Measurements from ENCODE around the gene MRPS33.

MRPS33 gene

DNA sequence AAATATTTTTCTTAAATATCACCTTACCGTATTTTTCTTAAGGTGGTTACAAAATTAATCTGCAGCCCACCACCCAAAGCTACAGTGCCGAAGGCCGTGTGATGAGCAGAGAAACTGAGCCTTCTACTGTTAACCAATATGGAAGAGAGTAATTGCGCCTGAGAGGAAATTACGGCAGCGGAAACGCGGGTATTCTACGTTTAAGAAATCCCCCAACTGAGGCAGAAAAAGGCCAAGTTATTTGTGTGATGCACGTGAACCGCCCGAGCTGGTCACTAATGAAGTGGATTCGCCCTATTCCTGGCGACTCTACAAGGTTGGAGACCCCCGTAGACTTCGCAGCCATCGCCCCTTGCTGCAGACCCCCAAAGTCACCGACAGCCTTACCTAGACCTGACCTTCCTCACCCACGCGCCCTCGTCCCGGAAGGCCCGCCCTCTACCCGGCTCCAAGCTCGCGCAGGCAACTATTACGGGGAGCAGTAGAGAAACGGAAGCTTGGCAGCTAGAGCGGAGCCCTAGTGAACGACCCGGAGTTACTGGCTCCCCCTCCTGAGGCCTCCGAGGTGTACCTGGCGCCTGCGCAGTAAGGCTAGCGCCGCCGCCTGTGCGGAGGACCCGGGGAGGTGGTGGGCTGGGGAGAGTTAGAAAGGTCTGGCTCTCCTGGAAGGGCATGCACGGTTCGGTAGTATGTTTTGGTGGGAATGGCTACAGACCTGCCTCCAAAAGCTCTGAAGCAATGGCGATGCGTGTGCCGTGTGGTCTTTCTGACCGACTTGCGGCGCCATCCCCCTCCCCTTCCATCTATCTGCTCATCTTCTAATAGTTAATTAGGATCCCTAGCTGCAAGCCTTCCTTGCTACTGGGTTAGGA lies at the start of gene MRPS33:
MRPS33 (minus strand) TSS at position 429 of the 872 bp plus-strand sequence. CDS start 4,319 bp downstream, outside the sequence.
- Histone ChIP-seq H3K36me3 (ENCODE audit: insufficient read depth, low read length) (peaks cover 9% of the 10 kb centered on the region), H3K4me3 (peak within 1 kb of the TSS; percentile 92)
- TF ChIP-seq POLR2AphosphoS5 (IDR thresholded peaks at IDR 0.05; ENCODE audit: borderline replicate concordance, low read depth, low read length) (peak; percentile 97), EZH2 (IDR thresholded peaks at IDR 0.05) (no peak), FOXP2 (optimal IDR thresholded peaks at IDR 0.05; ENCODE audit: control extremely low read depth, extremely low read length, insufficient read depth) (peak; percentile 52)

DNA sequence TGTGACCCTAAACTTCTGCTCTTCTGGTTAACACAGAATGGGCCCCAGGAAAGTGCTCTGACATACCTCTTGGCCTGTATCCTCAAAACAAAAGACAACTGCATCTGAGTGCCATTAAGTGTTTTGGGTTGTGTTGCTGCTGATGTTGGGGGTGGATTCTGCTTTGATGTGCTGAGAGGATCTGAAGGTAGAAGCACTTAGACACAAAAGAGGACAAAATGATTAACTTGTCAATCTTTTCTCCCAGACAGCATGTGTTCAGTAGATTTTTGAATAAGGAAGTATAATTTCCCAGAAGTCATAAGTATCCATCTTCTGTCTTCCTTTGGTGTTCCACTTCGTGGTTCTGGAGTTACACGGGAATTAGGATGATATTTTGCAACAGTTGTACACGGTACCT lies 43.0 kb upstream of the MRPS33 start:
- H3K36me3 ChIP-seq (ENCODE audit: insufficient read depth, low read length) = no peaks in the 10 kb centered on the region
- DNase-seq (ENCODE audit: low read depth, low spot score) = no peak
- no peaks in the 10 kb centered on the region for H3K9me3 ChIP-seq (ENCODE audit: low read depth, low read length)
- TF ChIP-seq FOXP2 (optimal IDR thresholded peaks at IDR 0.05; ENCODE audit: control extremely low read depth, extremely low read length, insufficient read depth) (no peak), EZH2 (IDR thresholded peaks at IDR 0.05) (no peak)
- H3K9ac ChIP-seq (ENCODE audit: insufficient read length) = no peak overlapping the region
- no peak overlapping the region for H3K4me3 ChIP-seq
- H3K27ac ChIP-seq = no peak overlapping the region

More for the DNA sequence above, at the start of gene MRPS33:
- Histone ChIP-seq H3K9me3 (ENCODE audit: low read depth, low read length) (no peaks in the 10 kb centered on the region), H3K9ac (ENCODE audit: insufficient read length) (peak within 1 kb of the TSS; percentile 75), H3K27ac (peak within 1 kb of the TSS; percentile 85)
- peak; percentile 91 for DNase-seq (ENCODE audit: low read depth, low spot score)

- no peak overlapping the region for H3K4me3 ChIP-seq
- no peaks in the 10 kb centered on the region for H3K9me3 ChIP-seq (ENCODE audit: low read depth, low read length)
- H3K27ac ChIP-seq = no peak overlapping the region
- no peak overlapping the region for H3K9ac ChIP-seq (ENCODE audit: insufficient read length)
- DNase-seq (ENCODE audit: low read depth, low spot score) = no peak
- H3K36me3 ChIP-seq (ENCODE audit: insufficient read depth, low read length) = no peaks in the 10 kb centered on the region
- TF ChIP-seq POLR2AphosphoS5 (IDR thresholded peaks at IDR 0.05; ENCODE audit: borderline replicate concordance, low read depth, low read length) = no peak
- TF ChIP-seq FOXP2 (optimal IDR thresholded peaks at IDR 0.05; ENCODE audit: control extremely low read depth, extremely low read length, insufficient read depth) = no peak
- no peak for TF ChIP-seq EZH2 (IDR thresholded peaks at IDR 0.05)
Observed at GRCh38 chr7:141055146-141055545, 40.4 kb upstream of the MRPS33 start.

DNA sequence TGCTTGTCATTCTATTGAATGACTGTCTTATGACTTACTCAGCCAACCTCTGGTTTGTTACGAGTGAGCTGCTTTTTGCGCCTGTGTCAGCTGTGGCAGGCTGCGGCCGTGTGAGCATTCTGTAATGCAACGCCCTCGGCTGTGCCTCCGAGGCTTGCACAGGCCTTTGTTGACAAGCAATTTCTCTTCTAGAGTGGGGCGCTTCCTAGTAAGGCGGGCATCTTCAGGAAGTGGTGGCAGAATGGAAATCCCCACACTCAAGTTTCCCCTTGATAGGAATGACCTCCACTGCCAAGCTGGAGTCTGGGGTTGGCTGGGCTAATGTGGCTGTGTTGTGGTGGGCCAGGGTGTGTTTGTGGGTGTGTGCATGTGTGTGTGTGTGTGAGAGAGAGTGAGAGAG lies 38.9 kb upstream of the MRPS33 start:
- Histone ChIP-seq H3K4me3 (peak overlapping the region; percentile 52), H3K9ac (ENCODE audit: insufficient read length) (peak overlapping the region; percentile 3), H3K9me3 (ENCODE audit: low read depth, low read length) (no peaks in the 10 kb centered on the region), H3K36me3 (ENCODE audit: insufficient read depth, low read length) (no peaks in the 10 kb centered on the region), H3K27ac (peak overlapping the region; percentile 55; the same call in 1 of the 2 replicates)
- TF ChIP-seq POLR2AphosphoS5 (IDR thresholded peaks at IDR 0.05; ENCODE audit: borderline replicate concordance, low read depth, low read length) = peak; percentile 45; the same call in 1 of the 2 replicates
- TF ChIP-seq EZH2 (IDR thresholded peaks at IDR 0.05) = no peak
- peak; percentile 9 for TF ChIP-seq FOXP2 (optimal IDR thresholded peaks at IDR 0.05; ENCODE audit: control extremely low read depth, extremely low read length, insufficient read depth)
- DNase-seq (ENCODE audit: low read depth, low spot score) = no peak

DNA sequence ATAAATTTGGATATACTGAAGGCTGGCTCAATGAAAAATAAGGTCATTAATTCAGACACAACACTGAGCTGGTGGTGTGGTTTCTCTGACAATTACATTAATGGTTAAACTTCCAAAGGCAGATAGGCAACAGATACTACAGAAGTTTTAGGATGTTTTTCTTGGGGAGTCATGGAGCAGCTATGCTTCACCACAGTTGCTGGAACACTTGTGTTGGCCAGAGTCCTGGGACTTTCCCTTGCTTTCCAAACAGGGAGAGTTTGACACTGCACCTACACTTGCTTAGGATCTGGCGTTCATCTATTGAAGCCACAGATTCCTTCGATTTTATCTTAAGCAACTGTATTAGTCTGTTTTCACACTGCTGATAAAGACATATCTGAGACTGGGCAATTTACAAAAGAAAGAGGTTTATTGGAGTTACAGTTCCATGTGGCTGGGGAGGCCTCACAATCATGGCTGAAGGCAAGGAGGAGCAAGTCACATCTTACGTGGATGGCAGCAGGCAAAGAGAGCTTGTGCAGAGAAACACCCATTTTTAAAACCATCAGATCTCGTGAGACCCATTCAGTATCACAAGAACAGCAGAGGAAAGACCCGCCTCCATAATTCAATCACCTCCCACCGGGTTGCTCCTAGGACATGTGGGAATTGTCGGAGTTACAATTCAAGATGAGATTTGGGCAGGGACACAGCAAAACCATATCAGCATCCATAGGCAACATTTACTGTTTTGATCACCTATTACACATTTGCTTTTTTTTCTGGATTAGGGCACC lies 31.3 kb upstream of the MRPS33 start:
- Histone ChIP-seq H3K4me3 (no peak overlapping the region), H3K27ac (no peak overlapping the region), H3K36me3 (ENCODE audit: insufficient read depth, low read length) (no peaks in the 10 kb centered on the region), H3K9me3 (ENCODE audit: low read depth, low read length) (no peaks in the 10 kb centered on the region; the same call in 1 of the 2 replicates), H3K9ac (ENCODE audit: insufficient read length) (no peak overlapping the region)
- no peak for DNase-seq (ENCODE audit: low read depth, low spot score)
- no peak for TF ChIP-seq POLR2AphosphoS5 (IDR thresholded peaks at IDR 0.05; ENCODE audit: borderline replicate concordance, low read depth, low read length)
- TF ChIP-seq EZH2 (IDR thresholded peaks at IDR 0.05) = no peak

DNA sequence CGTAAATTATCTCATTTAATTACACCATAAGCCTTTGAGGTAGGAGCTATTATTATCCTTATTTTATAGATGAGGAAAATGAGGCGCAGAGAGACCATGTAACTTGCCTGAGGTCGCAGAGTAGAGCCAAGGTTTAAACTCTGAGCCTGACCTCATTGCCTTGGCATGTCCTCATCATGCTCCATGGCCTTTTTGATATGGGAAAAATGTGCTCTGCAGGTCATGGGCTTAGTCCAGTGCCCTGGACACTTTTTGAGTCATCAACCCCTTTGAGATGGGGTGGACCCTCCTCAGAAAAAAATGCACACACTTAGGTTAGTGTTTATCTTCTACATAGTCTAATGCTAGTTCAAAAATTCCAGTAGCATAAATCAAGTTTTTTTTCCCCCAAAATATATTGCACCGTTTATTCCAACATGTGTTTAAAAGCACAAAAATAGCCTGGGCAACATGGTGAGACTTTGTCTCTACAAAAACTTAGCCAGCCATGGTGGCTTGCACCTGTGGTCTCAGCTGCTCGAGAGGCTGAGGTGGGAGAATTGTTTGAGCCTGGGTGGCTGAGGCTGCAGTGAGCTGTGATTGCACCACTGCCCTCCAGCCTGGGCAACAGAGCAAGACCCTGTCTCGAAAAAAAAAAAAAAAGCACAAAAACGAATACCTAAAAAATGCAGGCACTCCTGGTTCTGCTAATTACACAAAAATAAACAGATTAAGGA lies 30.5 kb upstream of the MRPS33 start:
- no peak for DNase-seq (ENCODE audit: low read depth, low spot score)
- no peak for TF ChIP-seq EZH2 (IDR thresholded peaks at IDR 0.05)
- no peak for TF ChIP-seq FOXP2 (optimal IDR thresholded peaks at IDR 0.05; ENCODE audit: control extremely low read depth, extremely low read length, insufficient read depth)
- TF ChIP-seq POLR2AphosphoS5 (IDR thresholded peaks at IDR 0.05; ENCODE audit: borderline replicate concordance, low read depth, low read length) = no peak
- H3K9me3 ChIP-seq (ENCODE audit: low read depth, low read length) = no peaks in the 10 kb centered on the region; the same call in 1 of the 2 replicates
- H3K36me3 ChIP-seq (ENCODE audit: insufficient read depth, low read length) = no peaks in the 10 kb centered on the region
- H3K4me3 ChIP-seq = no peak overlapping the region
- H3K27ac ChIP-seq = no peak overlapping the region
- H3K9ac ChIP-seq (ENCODE audit: insufficient read length) = no peak overlapping the region

- TF ChIP-seq FOXP2 (optimal IDR thresholded peaks at IDR 0.05; ENCODE audit: control extremely low read depth, extremely low read length, insufficient read depth) = no peak
- no peak for TF ChIP-seq EZH2 (IDR thresholded peaks at IDR 0.05)
- no peak for TF ChIP-seq POLR2AphosphoS5 (IDR thresholded peaks at IDR 0.05; ENCODE audit: borderline replicate concordance, low read depth, low read length)
- H3K4me3 ChIP-seq = no peak overlapping the region
- H3K9ac ChIP-seq (ENCODE audit: insufficient read length) = no peak overlapping the region
- H3K9me3 ChIP-seq (ENCODE audit: low read depth, low read length) = no peaks in the 10 kb centered on the region; the same call in 1 of the 2 replicates
- no peak for DNase-seq (ENCODE audit: low read depth, low spot score)
- peak overlapping the region; percentile 68 for H3K27ac ChIP-seq
- H3K36me3 ChIP-seq (ENCODE audit: insufficient read depth, low read length) = no peaks in the 10 kb centered on the region
Observed at GRCh38 chr7:141043616-141044015, 28.9 kb upstream of the MRPS33 start.
